D721Med (cell line): ENCODE measurements around the gene PDZD11.
"Not testable (repeated sequence)": the region's sequence is repeated elsewhere in the genome, so short reads cannot be mapped to it uniquely, and the experiment has no call there.

ENCODE experiments used
- DNase-seq: peaks from one replicate; pipeline ENCODE4 v3.0.0; 2011; ENCODE audit warnings: low spot score; ENCODE audit not compliant: insufficient read length
- FAIRE-seq: peaks from 2 replicates; lab custom pipeline; 2011; peaks lifted over from hg19 to GRCh38; lab: Jason Lieb, UNC
- TF ChIP-seq, protein P1 (sequence below): IDR thresholded peaks from 2 replicates; pipeline ENCODE4 v1.5.1; 2012; ENCODE audit warnings: mild to moderate bottlenecking, control low read depth; ENCODE audit not compliant: insufficient read depth; ENCODE audit errors: missing control alignments

Gene PDZD11

GRCh38 chrX:70280573-70280972 is 9.2 kb downstream of the PDZD11 start:
- no peak for FAIRE-seq
- TF ChIP-seq, protein P1, sequence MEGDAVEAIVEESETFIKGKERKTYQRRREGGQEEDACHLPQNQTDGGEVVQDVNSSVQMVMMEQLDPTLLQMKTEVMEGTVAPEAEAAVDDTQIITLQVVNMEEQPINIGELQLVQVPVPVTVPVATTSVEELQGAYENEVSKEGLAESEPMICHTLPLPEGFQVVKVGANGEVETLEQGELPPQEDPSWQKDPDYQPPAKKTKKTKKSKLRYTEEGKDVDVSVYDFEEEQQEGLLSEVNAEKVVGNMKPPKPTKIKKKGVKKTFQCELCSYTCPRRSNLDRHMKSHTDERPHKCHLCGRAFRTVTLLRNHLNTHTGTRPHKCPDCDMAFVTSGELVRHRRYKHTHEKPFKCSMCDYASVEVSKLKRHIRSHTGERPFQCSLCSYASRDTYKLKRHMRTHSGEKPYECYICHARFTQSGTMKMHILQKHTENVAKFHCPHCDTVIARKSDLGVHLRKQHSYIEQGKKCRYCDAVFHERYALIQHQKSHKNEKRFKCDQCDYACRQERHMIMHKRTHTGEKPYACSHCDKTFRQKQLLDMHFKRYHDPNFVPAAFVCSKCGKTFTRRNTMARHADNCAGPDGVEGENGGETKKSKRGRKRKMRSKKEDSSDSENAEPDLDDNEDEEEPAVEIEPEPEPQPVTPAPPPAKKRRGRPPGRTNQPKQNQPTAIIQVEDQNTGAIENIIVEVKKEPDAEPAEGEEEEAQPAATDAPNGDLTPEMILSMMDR = no peak

GRCh38 chrX:70279081-70279480 is 10.6 kb downstream of the PDZD11 start:
- DNase-seq = no peak
- TF ChIP-seq, protein P1 = no peak
- no peak for FAIRE-seq

More at GRCh38 chrX:70280573-70280972, 9.2 kb downstream of the PDZD11 start:
- no peak for DNase-seq

DNA sequence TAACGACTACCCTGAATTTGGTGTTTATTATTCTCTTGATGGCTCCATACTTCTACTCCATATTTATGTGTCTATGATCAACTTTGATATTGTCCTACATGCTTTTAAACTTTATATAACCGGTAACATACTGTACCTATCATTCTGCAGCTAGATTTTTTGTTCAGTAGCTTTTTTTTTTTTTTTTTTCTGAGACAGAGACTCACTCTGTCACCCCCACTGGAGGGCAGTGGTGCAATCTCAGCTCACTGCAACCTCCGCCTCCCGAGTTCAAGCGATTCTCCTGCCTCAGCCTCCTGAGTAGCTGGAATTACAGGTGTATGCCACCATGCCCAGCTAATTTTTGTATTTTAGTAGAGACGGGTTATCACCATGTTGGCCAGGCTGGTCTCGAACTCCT is 15.7 kb downstream of the PDZD11 start:
- not testable (repeated sequence) for FAIRE-seq, DNase-seq

DNA sequence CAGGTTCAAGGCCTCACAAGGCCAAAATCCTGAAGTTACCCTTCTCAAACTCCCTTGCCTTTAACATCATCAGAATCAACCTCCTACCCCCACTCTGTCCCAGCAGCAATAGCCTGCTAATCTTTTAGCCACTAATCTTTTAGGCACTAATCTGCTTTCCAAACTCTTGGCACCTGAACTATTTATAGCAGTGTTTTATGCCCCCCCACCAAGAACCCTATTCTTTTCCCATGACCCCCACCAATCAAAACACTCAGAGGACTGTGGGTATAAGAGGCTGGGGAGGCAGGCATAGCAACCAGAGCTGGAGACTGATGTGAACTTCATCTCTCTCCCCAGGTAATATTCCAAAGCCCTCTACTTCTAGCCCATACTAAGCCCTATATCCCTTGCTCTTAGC is 21.7 kb downstream of the PDZD11 start, which contains the start of gene ARR3:
TSS of gene ARR3 (plus strand) at position 301 of the 400 bp plus-strand sequence. CDS start 1,052 bp downstream, outside the sequence.
- DNase-seq = no peak
- TF ChIP-seq, protein P1 = no peak
- no peak for FAIRE-seq

DNA sequence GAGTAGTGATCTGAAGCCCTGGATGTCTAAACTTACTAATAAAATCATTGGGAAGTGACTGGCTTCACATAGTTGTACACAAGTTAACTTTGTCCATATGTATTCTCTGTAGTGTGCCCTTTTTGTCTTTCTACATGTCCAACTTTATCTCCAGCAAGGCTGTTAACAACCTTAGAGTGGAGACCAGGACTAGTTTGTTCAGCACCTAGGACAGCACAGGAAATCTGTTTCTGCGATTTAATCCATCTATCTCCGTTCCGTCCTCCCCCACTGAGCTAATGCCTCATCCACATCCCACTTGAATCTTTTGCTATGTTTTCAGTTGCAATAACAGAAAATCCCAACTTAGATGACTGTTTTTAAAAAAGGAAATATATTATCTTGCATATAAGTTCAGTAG is 24.9 kb downstream of the PDZD11 start:
- DNase-seq (no peak), FAIRE-seq (no peak)
- TF ChIP-seq, protein P1 = no peak

DNA sequence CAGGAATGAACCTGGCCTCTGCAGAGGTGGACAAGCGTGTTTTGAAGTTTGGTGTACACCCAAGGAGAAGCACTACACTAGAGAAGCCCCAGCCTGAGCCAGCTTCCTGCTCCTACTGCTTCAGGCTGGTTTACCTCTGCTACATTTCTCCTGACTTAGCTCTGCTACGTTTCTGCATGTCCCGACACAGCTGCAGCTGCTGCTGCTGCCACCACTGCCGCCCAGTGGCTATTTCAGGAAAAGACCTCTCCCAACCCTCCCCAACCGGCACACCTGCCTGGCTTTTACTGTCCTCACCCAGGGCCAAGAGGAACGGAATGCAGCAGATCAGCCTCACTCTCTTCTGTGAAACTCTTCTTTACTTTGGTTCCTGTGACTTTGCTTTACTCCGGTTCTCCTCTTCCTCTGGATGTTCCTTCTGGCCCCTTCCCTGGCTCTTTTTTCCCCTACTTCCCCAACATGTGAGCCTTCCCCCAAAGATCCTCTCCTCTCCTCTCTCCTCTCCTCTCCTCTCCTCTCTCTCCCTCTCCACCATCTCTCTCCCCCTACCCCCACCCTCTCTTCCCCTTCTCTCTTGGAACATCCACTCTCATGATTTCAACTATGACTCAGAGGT is 26.7 kb downstream of the PDZD11 start:
- no peak for DNase-seq

DNA sequence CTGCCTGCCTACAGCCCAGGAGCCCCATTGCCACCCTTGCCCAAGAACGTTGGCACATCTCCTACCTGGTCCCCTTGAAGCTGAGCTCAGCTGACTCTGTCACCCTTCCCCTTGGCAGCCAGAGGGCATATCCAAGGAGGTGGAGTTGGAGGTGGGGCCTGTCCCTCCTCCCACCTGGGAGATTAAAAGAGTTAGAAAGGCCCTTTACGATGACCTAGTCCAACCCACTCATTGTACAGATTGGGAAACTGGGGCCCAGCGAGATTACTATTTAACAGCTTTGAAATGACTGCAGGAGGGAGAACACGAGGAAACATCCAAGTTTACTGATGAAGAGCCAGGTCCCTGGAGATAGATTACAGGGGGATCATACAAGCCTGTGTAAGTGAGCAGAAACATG is 29.6 kb downstream of the PDZD11 start, which contains the start of gene P2RY4:
TSS of gene P2RY4 (minus strand) at position 101 of the 400 bp plus-strand sequence. CDS start 580 bp downstream, outside the sequence.
- TF ChIP-seq, protein P1 = no peak
- FAIRE-seq (no peak), DNase-seq (no peak)

More for the DNA sequence above, 26.7 kb downstream of the PDZD11 start:
- TF ChIP-seq, protein P1 = peak; percentile 56
- FAIRE-seq = no peak
